Activated CD8-positive, alpha-beta memory T cell treated with anti-CD3 and anti-CD28 coated beads, Interleukin-2, amount 50 U/mL, for 1 hour (primary cell): ENCODE measurements around the gene PCDHGA9.
"Not testable (repeated sequence)": the region's sequence is repeated elsewhere in the genome, so short reads cannot be mapped to it uniquely, and the experiment has no call there.

Experiments
- DNase-seq: peaks from one replicate; pipeline ENCODE4 v3.0.0-alpha.2; 2020; ENCODE audit errors: extremely low read depth

The PCDHGA9 gene

DNA sequence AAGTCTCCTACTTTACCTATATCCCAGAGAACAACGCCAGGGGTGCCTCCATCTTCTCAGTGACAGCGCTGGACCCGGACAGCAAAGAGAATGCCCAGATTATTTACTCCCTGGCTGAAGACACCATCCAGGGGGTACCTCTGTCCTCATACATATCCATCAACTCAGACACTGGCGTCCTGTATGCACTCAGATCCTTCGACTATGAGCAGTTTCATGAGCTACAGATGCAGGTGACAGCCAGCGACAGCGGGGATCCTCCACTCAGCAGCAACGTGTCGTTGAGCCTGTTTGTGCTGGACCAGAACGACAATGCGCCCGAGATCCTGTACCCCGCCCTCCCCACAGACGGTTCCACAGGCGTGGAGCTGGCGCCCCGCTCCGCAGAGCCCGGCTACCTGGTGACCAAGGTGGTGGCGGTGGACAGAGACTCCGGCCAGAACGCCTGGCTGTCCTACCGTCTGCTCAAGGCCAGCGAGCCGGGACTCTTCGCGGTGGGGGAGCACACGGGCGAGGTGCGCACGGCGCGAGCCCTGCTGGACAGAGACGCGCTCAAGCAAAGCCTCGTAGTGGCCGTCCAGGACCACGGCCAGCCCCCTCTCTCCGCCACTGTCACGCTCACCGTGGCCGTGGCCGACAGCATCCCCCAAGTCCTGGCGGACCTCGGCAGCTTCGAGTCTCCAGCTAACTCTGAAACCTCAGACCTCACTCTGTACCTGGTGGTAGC, 12.1 kb downstream of the PCDHGA9 start:
- DNase-seq: not testable (repeated sequence)

DNA sequence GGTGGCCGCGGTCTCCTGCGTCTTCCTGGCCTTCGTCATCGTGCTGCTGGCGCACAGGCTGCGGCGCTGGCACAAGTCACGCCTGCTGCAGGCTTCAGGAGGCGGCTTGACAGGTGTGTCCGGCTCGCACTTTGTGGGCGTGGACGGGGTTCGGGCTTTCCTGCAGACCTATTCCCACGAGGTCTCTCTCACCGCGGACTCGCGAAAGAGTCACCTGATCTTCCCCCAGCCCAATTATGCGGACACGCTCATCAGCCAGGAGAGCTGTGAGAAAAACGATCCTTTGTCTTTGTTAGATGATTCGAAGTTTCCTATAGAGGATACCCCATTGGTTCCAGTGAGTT, 12.7 kb downstream of the PCDHGA9 start:
- DNase-seq: not testable (repeated sequence)

DNA sequence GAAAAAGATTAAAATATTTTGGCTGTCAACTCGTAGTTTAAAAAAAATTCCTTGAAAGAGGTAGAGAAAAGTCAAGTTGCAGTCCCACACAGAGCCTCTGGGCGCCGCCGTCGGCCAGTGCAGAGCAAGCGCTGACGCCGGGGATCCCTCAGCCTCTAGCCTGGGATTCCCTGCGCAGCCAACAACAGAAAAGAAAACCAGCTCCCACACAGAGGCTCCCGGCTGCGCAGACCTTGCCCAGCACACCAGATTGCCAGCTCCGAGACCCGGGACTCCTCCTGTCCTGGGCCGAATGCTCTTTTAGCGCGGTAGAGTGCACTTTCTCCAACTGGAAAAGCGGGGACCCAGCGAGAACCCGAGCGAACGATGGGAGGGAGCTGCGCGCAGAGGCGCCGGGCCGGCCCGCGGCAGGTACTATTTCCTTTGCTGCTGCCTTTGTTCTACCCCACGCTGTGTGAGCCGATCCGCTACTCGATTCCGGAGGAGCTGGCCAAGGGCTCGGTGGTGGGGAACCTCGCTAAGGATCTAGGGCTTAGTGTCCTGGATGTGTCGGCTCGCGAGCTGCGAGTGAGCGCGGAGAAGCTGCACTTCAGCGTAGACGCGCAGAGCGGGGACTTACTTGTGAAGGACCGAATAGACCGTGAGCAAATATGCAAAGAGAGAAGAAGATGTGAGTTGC, 15.1 kb downstream of the PCDHGA9 start, which contains the start of gene PCDHGB7:
Gene PCDHGB7 (plus strand): TSS at position 184 of the 679 bp plus-strand sequence. CDS start 183 bp downstream, at position 367.
- not testable (repeated sequence) for DNase-seq

DNA sequence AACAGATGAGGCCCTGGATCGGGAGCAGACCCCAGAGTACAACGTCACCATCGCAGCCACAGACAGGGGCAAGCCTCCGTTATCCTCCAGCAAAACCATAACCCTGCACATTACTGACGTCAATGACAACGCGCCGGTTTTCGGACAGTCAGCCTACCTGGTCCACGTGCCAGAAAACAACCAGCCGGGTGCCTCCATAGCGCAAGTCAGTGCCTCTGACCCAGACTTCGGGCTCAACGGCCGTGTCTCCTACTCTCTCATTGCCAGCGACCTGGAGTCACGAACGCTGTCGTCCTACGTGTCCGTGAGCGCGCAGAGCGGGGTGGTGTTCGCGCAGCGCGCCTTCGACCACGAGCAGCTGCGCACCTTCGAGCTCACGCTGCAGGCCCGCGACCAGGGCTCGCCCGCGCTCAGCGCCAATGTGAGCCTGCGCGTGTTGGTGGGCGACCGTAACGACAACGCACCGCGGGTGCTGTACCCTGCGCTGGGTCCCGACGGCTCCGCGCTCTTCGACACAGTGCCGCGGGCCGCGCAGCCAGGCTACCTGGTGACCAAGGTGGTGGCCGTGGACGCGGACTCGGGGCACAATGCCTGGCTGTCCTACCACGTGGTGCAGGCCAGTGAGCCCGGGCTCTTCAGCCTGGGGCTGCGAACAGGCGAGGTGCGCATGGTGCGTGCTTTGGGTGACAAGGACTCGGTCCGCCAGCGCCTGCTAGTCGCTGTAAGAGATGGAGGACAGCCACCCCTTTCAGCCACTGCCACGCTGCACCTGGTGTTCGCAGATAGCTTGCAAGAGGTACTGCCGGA, 16.7 kb downstream of the PCDHGA9 start:
- DNase-seq: no peak

DNA sequence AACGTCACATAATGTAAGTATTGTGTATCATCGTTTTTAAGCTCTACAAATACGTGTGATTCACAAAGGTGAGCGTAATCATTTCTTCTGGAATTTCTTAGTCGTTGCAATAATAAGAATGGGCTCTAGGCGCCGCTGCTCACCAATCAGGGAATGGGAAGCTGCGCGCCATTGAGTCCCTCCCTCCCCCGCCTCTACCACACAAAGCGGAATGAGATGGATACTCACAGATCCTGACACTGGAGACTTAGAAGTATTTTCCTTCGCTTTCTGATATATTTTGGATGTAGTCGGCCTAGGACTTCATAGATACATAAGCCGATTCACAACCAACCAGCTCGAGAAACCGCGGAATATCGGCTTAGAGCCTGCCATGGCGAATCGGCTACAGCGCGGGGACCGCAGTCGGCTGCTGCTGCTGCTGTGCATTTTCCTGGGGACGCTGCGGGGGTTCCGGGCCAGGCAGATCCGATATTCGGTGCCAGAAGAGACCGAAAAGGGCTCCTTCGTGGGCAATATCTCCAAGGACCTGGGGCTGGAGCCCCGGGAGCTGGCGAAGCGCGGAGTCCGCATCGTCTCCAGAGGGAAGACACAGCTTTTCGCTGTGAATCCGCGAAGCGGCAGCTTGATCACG, 18.4 kb downstream of the PCDHGA9 start, which contains the start of gene PCDHGA11:
Gene PCDHGA11 (plus strand): TSS at position 197 of the 634 bp plus-strand sequence. CDS start 177 bp downstream, at position 374.
- DNase-seq: no peak

DNA sequence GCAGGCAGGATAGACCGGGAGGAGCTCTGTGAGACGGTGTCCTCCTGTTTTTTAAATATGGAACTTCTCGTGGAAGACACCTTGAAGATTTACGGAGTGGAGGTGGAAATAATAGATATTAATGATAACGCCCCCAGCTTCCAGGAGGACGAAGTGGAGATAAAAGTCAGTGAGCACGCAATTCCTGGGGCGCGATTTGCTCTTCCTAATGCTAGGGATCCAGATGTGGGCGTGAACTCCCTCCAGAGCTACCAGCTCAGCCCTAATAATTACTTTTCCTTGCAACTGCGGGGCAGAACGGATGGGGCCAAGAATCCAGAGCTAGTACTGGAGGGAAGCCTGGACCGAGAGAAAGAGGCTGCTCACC, 18.9 kb downstream of the PCDHGA9 start:
- no peak for DNase-seq

DNA sequence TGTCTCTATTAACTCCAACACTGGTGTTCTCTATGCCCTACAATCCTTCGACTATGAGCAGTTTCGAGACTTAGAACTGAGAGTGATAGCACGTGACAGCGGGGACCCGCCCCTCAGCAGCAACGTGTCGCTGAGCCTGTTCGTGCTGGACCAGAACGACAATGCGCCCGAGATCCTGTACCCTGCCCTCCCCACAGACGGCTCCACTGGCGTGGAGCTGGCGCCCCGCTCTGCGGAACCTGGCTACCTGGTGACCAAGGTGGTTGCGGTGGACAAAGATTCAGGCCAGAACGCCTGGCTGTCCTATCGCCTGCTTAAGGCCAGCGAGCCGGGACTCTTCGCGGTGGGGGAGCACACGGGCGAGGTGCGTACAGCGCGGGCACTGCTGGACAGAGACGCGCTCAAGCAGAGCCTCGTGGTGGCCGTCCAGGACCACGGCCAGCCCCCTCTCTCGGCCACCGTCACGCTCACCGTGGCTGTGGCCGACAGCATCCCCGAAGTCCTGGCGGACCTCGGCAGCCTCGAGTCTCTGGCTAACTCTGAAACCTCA, 20.2 kb downstream of the PCDHGA9 start:
- DNase-seq: no peak

DNA sequence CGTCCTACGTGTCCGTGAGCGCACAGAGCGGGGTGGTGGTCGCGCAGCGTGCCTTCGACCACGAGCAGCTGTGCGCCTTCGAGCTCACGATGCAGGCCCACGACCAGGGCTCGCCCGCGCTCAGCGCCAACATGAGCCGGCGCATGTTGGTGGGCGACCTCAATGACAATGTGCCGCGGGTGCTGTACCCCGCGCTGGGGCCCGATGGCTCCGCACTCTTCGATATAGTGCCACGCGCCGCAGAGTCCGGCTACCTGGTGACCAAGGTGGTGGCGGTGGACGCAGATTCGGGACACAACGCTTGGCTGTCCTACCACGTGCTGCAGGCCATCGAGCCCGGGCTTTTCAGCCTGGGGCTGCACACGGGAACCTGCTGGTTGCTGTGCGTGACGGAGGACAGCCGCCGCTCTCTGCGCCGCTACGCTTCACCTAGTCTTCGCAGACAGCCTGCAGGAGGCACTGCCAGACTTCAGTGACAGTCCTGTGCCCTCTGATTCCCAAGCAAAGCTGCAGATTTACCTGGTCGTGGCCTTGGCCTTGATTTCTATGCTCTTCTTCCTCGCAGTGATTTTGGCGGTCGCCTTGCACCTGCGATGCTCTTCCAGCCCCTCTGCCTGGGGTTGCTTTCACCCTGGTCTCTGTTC, 25.3 kb downstream of the PCDHGA9 start:
- no peak for DNase-seq

DNA sequence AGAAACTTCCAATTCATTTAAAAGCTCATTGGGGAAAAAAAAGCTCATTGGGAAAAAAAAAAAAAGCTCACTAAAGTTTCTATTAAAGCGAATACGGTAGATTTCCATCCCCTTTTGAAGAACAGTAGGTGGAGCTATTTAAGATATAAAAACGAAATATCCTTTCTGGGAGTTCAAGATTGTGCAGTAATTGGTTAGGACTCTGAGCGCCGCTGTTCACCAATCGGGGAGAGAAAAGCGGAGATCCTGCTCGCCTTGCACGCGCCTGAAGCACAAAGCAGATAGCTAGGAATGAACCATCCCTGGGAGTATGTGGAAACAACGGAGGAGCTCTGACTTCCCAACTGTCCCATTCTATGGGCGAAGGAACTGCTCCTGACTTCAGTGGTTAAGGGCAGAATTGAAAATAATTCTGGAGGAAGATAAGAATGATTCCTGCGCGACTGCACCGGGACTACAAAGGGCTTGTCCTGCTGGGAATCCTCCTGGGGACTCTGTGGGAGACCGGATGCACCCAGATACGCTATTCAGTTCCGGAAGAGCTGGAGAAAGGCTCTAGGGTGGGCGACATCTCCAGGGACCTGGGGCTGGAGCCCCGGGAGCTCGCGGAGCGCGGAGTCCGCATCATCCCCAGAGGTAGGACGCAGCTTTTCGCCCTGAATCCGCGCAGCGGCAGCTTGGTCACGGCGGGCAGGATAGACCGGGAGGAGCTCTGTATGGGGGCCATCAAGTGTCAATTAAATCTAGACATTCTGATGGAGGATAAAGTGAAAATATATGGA, 27.9 kb downstream of the PCDHGA9 start, which contains the start of gene PCDHGA12:
Gene PCDHGA12 (plus strand): TSS at position 176 of the 782 bp plus-strand sequence. CDS start 253 bp downstream, at position 429.
- DNase-seq: no peak

DNA sequence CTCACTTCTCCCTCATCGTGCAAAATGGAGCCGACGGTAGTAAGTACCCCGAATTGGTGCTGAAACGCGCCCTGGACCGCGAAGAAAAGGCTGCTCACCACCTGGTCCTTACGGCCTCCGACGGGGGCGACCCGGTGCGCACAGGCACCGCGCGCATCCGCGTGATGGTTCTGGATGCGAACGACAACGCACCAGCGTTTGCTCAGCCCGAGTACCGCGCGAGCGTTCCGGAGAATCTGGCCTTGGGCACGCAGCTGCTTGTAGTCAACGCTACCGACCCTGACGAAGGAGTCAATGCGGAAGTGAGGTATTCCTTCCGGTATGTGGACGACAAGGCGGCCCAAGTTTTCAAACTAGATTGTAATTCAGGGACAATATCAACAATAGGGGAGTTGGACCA, 28.7 kb downstream of the PCDHGA9 start:
- DNase-seq: no peak

DNA sequence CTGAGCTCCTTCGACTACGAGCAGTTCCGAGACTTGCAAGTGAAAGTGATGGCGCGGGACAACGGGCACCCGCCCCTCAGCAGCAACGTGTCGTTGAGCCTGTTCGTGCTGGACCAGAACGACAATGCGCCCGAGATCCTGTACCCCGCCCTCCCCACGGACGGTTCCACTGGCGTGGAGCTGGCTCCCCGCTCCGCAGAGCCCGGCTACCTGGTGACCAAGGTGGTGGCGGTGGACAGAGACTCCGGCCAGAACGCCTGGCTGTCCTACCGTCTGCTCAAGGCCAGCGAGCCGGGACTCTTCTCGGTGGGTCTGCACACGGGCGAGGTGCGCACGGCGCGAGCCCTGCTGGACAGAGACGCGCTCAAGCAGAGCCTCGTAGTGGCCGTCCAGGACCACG, 29.7 kb downstream of the PCDHGA9 start:
- DNase-seq: not testable (repeated sequence)

DNA sequence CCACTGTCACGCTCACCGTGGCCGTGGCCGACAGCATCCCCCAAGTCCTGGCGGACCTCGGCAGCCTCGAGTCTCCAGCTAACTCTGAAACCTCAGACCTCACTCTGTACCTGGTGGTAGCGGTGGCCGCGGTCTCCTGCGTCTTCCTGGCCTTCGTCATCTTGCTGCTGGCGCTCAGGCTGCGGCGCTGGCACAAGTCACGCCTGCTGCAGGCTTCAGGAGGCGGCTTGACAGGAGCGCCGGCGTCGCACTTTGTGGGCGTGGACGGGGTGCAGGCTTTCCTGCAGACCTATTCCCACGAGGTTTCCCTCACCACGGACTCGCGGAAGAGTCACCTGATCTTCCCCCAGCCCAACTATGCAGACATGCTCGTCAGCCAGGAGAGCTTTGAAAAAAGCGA, 30.1 kb downstream of the PCDHGA9 start:
- not testable (repeated sequence) for DNase-seq

DNA sequence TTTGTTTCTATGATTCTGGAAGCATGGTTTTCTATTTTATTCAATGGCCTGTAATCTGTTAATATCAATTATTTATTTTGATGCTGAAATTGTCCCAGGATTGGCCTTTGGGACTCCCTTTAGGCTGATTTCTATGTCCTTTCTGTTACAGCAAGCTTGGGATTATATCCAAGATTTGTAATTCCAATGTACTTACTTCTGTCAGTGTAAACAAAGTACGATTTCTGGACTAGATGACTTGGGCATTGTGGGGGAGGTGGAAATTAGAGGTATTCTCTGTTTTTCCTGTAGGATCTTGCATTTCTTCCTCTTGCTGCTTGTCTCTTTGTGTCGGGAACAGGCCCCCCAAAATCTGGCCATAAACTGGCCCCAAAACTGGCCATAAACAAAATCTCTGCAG, 31.4 kb downstream of the PCDHGA9 start:
- DNase-seq: no peak

DNA sequence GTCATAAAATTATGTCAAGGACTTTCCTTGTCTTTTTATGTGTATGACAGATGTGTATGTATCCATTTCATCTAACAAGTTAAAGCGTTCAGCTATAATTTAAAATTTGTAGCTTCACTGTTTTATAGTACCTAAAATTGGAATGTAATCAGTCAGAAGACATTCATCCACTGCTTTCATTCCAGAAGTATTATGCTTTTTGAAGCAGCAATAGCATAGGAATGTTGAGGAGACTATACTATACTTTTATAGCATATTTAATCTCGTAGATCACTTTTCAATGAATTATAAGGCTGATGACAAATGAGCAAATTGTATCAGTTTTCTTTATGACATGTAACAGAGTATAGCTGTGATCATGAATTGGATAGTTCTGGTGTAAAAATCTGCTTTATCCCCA, 34.6 kb downstream of the PCDHGA9 start:
- DNase-seq: no peak

DNA sequence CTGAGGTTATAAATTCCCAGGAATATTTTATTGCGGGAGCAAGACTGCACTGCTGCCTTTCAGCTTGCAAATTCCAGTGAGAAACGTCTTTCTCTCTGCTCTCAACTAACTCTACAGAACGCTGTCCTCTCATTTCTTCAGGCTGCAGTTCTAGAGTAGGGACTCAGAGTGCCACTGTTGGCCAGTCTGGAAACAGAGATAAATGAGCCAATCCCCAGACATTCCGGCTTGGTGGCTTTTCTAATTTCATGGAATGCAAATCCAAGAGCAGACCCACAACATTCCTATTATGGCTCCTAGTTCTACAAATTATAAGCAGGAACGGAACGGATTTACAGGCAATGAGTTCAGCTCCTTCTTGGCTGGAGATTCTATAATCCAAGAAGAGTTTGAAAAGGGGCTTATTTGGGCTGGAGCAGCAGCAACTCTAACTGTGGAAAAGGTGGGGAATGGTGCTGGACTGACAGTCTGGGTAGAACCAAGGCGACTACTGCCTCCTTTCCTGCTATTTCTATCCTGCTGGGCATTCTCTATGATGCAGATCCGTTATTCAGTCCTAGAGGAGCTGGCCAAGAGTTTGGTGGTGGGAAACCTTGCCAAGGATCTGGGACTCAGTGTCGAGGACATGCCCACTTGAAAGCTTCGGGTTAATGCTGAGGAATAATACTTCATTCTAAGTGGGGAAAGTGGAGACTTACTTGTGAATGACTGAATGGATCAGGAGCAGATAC, 37.0 kb downstream of the PCDHGA9 start:
- DNase-seq: no peak

DNA sequence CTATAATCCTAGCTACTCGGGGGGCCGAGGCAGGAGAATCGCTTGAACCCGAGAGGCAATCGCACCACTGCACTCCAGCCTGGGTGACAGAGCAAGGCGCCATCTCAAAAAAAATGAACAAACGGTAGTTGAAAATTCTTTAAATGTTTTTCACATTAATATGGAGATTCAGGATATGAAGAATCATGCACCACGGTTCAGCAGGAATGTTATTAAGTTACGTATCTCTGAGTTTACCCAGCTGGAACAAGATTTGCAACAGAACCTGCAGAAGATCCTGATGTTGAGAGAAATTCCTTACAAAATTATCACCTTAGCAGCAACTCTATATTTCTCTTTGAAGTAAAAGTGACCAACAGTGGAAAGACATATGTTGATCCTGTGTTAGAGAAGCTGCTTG, 37.8 kb downstream of the PCDHGA9 start:
- no peak for DNase-seq

DNA sequence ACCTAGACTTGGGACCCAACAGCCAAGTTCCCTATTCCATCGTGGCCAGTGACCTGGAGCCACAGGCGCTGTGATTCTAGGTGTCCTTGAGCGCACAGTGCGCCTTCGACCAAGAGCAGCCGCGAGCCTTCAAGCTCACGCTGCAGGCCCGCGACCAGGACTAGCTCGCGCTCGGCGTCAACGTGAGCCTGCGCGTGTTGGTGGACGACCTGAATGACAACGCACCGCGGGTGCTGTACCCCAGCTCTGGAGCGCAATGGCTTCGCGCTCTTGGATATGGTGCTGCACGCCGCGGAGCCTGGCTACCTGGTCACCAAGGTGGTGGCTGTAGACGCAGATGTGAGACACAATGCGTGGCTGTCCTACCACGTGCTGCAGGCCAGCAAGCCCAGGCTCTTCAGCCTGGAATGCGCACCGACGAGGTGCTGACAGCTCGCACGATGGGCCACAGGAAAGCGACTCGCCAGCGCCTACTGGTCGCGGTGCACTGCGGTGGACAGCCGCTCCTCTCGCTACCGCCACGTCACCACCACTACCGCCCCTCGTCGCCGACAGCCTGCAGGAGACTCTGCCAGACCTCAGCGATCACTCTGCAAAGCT, 39.1 kb downstream of the PCDHGA9 start:
- no peak for DNase-seq
